Endothelial cell of umbilical vein (primary cell): ENCODE measurements around the gene PTPN9. TPM values are rescaled to one million over a fixed set of nuclear protein-coding genes. Genes with fewer than 3 reads are reported as not detected.

Experiments
- BruUV-seq: library from RNA; stranded (reverse); fragments of 400-500 nt; replicated peaks from 2 replicates; lab custom pipeline; 2021; lab: Mats Ljungman, UMichigan
- CTCF ChIA-PET: fragments of 300-600, 350-600 bp; sonication (Branson Sonifier 250); formaldehyde crosslinking; loops from one replicate; lab custom pipeline; 2021; ENCODE audit warnings: antibody characterized with exemption, inconsistent platforms; lab: Charles Lee
- POLR2A ChIA-PET: fragments of 300-600, 350-600 bp; sonication (Branson Sonifier 250); formaldehyde crosslinking; loops from one replicate; lab custom pipeline; 2021; ENCODE audit warnings: antibody characterized with exemption, inconsistent platforms; lab: Charles Lee
- DNase-seq: peaks from one replicate; pipeline ENCODE4 v3.0.0-alpha.2; 2011; ENCODE audit warnings: low read depth, low spot score
- FAIRE-seq: peaks from 2 replicates; lab custom pipeline; 2011; peaks lifted over from hg19 to GRCh38; lab: Jason Lieb, UNC
- H2AFZ ChIP-seq: 2 replicates; pipeline ENCODE4 v1.6.0; 2012; ENCODE audit warnings: low read depth, low read length, control low read depth, inconsistent platforms
- H3K27ac ChIP-seq: 2 replicates; pipeline ENCODE4 v1.5.1; 2011; ENCODE audit warnings: low read depth, mild to moderate bottlenecking, control low read depth, low read length, moderate library complexity; ENCODE audit not compliant: insufficient read depth
- H3K27me3 ChIP-seq, 2 experiments: 2 replicates each; pipeline versions ENCODE4 v1.6.0 to v1.6.1; 2011; ENCODE audit warnings: low read length in 2 of 2, mixed read lengths in 1 of 2; ENCODE audit not compliant: control insufficient read depth in 2 of 2, insufficient read depth in 2 of 2
- H3K36me3 ChIP-seq, 2 experiments: 2 replicates in 1 of 2; 3 replicates in 1 of 2; pipeline ENCODE4 v1.5.1; 2011; ENCODE audit warnings: low read length in 2 of 2, mild to moderate bottlenecking in 1 of 2, moderate library complexity in 1 of 2; ENCODE audit not compliant: control insufficient read depth in 2 of 2, insufficient read depth in 2 of 2; ENCODE audit errors: extremely low read depth in 1 of 2
- H3K4me1 ChIP-seq: 3 replicates; pipeline ENCODE4 v1.5.1; 2011; ENCODE audit warnings: mild to moderate bottlenecking, low read length; ENCODE audit not compliant: control insufficient read depth, insufficient read depth; ENCODE audit errors: extremely low read depth
- H3K4me2 ChIP-seq: 2 replicates; pipeline ENCODE4 v1.6.1; 2011; ENCODE audit warnings: low read length, control low read depth, mixed read lengths; ENCODE audit not compliant: insufficient read depth
- H3K4me3 ChIP-seq, 3 experiments: fragments of 200-600 bp in 1 of 3; sonication (generic), shearing (Covaris generic) in 1 of 3; replicated peaks in 1 of 3; 2 replicates each; pipeline ENCODE4 v1.5.1; 2011 to 2016; ENCODE audit warnings: control low read depth in 3 of 3, low read length in 3 of 3, mild to moderate bottlenecking in 2 of 3, inconsistent platforms in 1 of 3, low read depth in 1 of 3, moderate library complexity in 1 of 3; ENCODE audit not compliant: insufficient read depth in 1 of 3
- H3K79me2 ChIP-seq: 2 replicates; pipeline ENCODE4 v1.6.0; 2012; ENCODE audit warnings: low read length, inconsistent platforms; ENCODE audit not compliant: control insufficient read depth, insufficient read depth
- H3K9ac ChIP-seq: replicated peaks from 2 replicates; pipeline ENCODE3; 2011; ENCODE audit warnings: low read length, control low read depth; ENCODE audit not compliant: insufficient read depth; ENCODE audit errors: extremely low read depth
- H3K9me1 ChIP-seq: replicated peaks from 3 replicates; pipeline ENCODE4 v1.6.0; 2011; ENCODE audit warnings: mild to moderate bottlenecking, low read length; ENCODE audit not compliant: control insufficient read depth, insufficient read depth; ENCODE audit errors: extremely low read depth
- H3K9me3 ChIP-seq: replicated peaks from 2 replicates; pipeline ENCODE4 v1.5.1; 2012; ENCODE audit warnings: low read length, inconsistent platforms; ENCODE audit not compliant: control insufficient read depth, insufficient read depth
- H4K20me1 ChIP-seq: replicated peaks from 2 replicates; pipeline ENCODE3; 2011; ENCODE audit warnings: mild to moderate bottlenecking, low read length; ENCODE audit not compliant: control insufficient read depth, insufficient read depth; ENCODE audit errors: extremely low read depth
- EZH2 ChIP-seq: IDR thresholded peaks from 2 replicates; pipeline ENCODE4 v1.6.1; 2012; ENCODE audit warnings: borderline replicate concordance, low read depth, mild to moderate bottlenecking, moderate library complexity, low read length, inconsistent platforms; ENCODE audit not compliant: severe bottlenecking
- GATA2 ChIP-seq: IDR thresholded peaks from 2 replicates; pipeline ENCODE4 v1.7.0; 2011; ENCODE audit warnings: low read depth, mild to moderate bottlenecking, moderate library complexity, mixed read lengths, low read length; ENCODE audit not compliant: insufficient read length, insufficient read depth
- JUN ChIP-seq: IDR thresholded peaks from 2 replicates; pipeline ENCODE4 v1.6.1; 2011; ENCODE audit warnings: borderline replicate concordance, low read depth; ENCODE audit not compliant: insufficient read length, insufficient read depth
- MYC ChIP-seq: IDR thresholded peaks from one replicate; pipeline ENCODE4 v1.6.1; 2011; ENCODE audit warnings: mild to moderate bottlenecking, low read depth, low read length
- POLR2A ChIP-seq: IDR thresholded peaks from 2 replicates; pipeline ENCODE4 v1.6.1; 2012; ENCODE audit warnings: low read depth, mild to moderate bottlenecking, control low read depth, low read length
- POLR2AphosphoS5 ChIP-seq: IDR thresholded peaks from 2 replicates; pipeline ENCODE4 v1.6.1; 2012; ENCODE audit warnings: low read depth, mild to moderate bottlenecking, control low read depth, low read length, moderate library complexity; ENCODE audit not compliant: insufficient read depth
- dilution Hi-C: fragments of 300-500 bp; cut with MboI; formaldehyde crosslinking; loops from one replicate; pipeline ENCODE4 v1.15.0; 2019; ENCODE audit warnings: low sequenced_read_pairs; ENCODE audit not compliant: extremely low pct_ligation_motif_present
- intact Hi-C: fragments of 100-400 bp; cut with micrococcal nuclease; formaldehyde crosslinking; loops from one replicate; pipeline ENCODE4 v1.10.0; 2022
- polyA plus RNA-seq, 4 experiments: library from polyadenylated mRNA; depleted of rRNA in 3 of 4; stranded (reverse) in 3 of 4; unstranded in 1 of 4; fragments of >200 nt; gene quantifications; 2 replicates each; pipeline versions ENCODE4 v1.2.1 to v1.2.3, GENCODE V29; 2011 to 2012; ENCODE audit warnings: missing spikeins in 1 of 4
- total RNA-seq: library from RNA; stranded (reverse); gene quantifications from 2 replicates; pipeline ENCODE4 v1.2.3, GENCODE V29; 2021
- TF ChIP-seq, protein P1 (sequence below), 2 donors: IDR thresholded peaks; 1 replicate in 1 of 2; 2 replicates in 1 of 2; pipeline ENCODE4 v1.5.1; 2011; ENCODE audit warnings: low read length in 2 of 2, mild to moderate bottlenecking in 2 of 2, moderate library complexity in 2 of 2, control low read depth in 1 of 2, inconsistent platforms in 1 of 2, low read depth in 1 of 2; ENCODE audit not compliant: insufficient read depth in 1 of 2; ENCODE audit errors: extremely low read depth in 1 of 2

PTPN9 gene
- total and polyA plus RNA-seq, 2 donors (not counting 3 experiments of a cell fraction or from before 2014, with no cell fraction given), result 31.4 to 37.2 TPM

DNA sequence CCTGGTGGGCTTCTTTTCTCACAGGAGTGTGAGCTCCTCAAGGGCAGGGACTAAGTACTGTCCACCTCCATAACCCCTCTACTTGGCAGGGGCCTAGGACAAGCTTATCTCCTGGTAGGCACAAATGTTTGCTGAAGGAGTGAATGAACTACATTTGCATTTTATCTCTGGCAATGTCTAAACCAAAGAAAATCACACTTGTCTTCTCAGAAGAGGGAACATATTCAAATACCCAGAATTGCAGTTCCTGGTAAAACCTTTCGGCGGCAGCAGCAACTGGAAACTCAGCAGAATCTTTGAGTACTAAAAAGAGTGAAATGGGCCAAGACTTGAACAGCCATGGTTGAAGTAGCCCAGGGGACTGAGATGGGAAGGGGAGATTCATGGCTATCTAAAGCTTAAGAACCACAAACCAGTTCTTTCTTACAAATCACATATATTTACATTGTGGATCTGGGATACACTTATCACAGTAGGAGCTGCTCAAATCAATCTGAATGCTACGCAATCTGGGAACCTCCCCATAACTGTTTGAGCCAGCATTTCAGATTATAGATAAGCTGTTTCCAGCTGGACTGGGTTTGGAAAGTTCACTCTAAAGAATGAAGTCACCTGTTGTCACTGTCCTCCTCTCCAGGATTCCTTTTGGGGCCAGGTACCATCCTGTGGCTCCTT, 18.7 kb upstream of the PTPN9 start:
- Histone ChIP-seq H3K4me3 (no peak overlapping the region), H4K20me1 (no peaks in the 10 kb centered on the region), H2AFZ (no peak overlapping the region), H3K4me1 (peaks cover 9% of the 10 kb centered on the region), H3K36me3 (peaks cover 8% of the 10 kb centered on the region in 2 experiments), H3K79me2 (no peaks in the 10 kb centered on the region), H3K27ac (no peak overlapping the region), H3K9me1 (no peaks in the 10 kb centered on the region), H3K4me2 (no peak overlapping the region), H3K27me3 (no peaks in the 10 kb centered on the region), H3K9me3 (no peaks in the 10 kb centered on the region), H3K9ac (no peak overlapping the region)
- intact Hi-C loops (no loop called here), dilution Hi-C loops (loop anchor here (25.0 kb wide), 1 partner anchor 136 kb away; the partner anchor contains the start of gene SIN3A)
- ChIA-PET POLR2A (no interaction called here), CTCF (interaction anchor here (0.6 to 2.7 kb wide), 16 partner anchors 8 to 203 kb away, joined by 3 to 16 read pairs (median 6); partner anchors contain the start of genes PTPN9 and SNX33)
- DNase-seq (peak; percentile 36), FAIRE-seq (peak; percentile 82)
- TF ChIP-seq, protein P1, sequence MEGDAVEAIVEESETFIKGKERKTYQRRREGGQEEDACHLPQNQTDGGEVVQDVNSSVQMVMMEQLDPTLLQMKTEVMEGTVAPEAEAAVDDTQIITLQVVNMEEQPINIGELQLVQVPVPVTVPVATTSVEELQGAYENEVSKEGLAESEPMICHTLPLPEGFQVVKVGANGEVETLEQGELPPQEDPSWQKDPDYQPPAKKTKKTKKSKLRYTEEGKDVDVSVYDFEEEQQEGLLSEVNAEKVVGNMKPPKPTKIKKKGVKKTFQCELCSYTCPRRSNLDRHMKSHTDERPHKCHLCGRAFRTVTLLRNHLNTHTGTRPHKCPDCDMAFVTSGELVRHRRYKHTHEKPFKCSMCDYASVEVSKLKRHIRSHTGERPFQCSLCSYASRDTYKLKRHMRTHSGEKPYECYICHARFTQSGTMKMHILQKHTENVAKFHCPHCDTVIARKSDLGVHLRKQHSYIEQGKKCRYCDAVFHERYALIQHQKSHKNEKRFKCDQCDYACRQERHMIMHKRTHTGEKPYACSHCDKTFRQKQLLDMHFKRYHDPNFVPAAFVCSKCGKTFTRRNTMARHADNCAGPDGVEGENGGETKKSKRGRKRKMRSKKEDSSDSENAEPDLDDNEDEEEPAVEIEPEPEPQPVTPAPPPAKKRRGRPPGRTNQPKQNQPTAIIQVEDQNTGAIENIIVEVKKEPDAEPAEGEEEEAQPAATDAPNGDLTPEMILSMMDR (IDR thresholded peaks at IDR 0.05; ENCODE audit: extremely low read depth in 1 of 2, insufficient read depth in 1 of 2, low read depth in 1 of 2, low read length in 2 of 2), result peak; percentile 15 to 30
- TF ChIP-seq POLR2A, result no peak
- BruUV-seq, result no TSS peak

DNA sequence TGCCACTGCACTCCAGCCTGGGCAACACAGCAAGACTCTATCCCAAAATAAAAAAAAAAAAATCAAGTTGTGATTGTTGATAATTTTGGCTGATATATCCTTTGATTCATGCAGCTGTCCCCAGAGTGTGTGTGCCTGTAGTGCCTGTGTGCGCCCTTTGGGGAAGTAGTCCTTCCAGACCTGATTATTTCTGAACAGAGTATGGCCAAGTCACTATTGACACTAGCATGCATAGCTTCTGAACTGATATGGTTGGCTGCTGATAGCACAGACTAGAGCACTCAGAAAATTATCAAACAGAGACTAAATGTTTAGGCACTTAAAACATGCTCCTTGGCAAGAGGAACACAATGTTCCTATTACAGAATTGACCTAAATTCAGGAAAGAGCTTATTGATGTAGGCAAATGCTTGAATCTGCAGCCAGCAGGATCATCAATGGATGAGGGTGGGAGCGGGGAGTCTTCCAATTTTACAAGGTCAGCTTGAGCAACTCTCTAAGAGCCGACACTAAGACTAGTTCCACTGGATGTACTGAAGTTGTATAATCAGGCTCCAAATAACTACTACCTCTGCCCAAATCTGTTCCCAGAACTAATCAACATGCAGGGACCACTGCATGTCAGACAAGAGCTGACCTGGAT, 17.7 kb upstream of the PTPN9 start:
- H4K20me1 ChIP-seq, result no peaks in the 10 kb centered on the region
- no peaks in the 10 kb centered on the region for H3K27me3 ChIP-seq
- peaks cover 9% of the 10 kb centered on the region for H3K4me1 ChIP-seq
- no peak overlapping the region for H3K4me3 ChIP-seq
- DNase-seq (no peak), FAIRE-seq (no peak)
- POLR2A ChIA-PET, result no interaction called here
- no peaks in the 10 kb centered on the region for H3K79me2 ChIP-seq
- H3K36me3 ChIP-seq, result peaks cover 8% of the 10 kb centered on the region in 2 experiments
- H2AFZ ChIP-seq, result no peak overlapping the region
- intact Hi-C loops (no loop called here), dilution Hi-C loops (loop anchor here (25.0 kb wide), 1 partner anchor 135 kb away; the partner anchor contains the start of gene SIN3A)
- no peak overlapping the region for H3K27ac ChIP-seq
- CTCF ChIA-PET, result interaction anchor here (0.7 to 2.7 kb wide), 13 partner anchors 9 to 204 kb away, joined by 3 to 16 read pairs (median 8); partner anchors contain the start of genes PTPN9 and SNX33
- no peaks in the 10 kb centered on the region for H3K9me1 ChIP-seq
- no TSS peak for BruUV-seq
- no peak overlapping the region for H3K9ac ChIP-seq
- H3K9me3 ChIP-seq, result no peaks in the 10 kb centered on the region
- no peak overlapping the region for H3K4me2 ChIP-seq
- TF ChIP-seq POLR2A, result no peak
- TF ChIP-seq, protein P1 (IDR thresholded peaks at IDR 0.05; ENCODE audit: extremely low read depth in 1 of 2, insufficient read depth in 1 of 2, low read depth in 1 of 2, low read length in 2 of 2), result no peak
- TF ChIP-seq JUN, result no peak
- no peak for TF ChIP-seq POLR2AphosphoS5
- no peak for TF ChIP-seq GATA2
- TF ChIP-seq MYC, result no peak
- no peak for TF ChIP-seq EZH2
